HG03378 (cell line): Measurements from ENCODE around the gene DYNLT2B.
A peak's percentile ranks its signal among the peaks of the same experiment; 100 is the strongest.
"Not testable (repeated sequence)": the region's sequence is repeated elsewhere in the genome, so short reads cannot be mapped to it uniquely, and the experiment has no call there.

Source experiments
- ATAC-seq: cut with Tn5 transposase; IDR thresholded peaks from one replicate; pipeline ENCODE4 v1.9.1; 2021; ENCODE audit warnings: mild to moderate bottlenecking, moderate library complexity; ENCODE audit not compliant: unreplicated experiment

The DYNLT2B gene

DNA sequence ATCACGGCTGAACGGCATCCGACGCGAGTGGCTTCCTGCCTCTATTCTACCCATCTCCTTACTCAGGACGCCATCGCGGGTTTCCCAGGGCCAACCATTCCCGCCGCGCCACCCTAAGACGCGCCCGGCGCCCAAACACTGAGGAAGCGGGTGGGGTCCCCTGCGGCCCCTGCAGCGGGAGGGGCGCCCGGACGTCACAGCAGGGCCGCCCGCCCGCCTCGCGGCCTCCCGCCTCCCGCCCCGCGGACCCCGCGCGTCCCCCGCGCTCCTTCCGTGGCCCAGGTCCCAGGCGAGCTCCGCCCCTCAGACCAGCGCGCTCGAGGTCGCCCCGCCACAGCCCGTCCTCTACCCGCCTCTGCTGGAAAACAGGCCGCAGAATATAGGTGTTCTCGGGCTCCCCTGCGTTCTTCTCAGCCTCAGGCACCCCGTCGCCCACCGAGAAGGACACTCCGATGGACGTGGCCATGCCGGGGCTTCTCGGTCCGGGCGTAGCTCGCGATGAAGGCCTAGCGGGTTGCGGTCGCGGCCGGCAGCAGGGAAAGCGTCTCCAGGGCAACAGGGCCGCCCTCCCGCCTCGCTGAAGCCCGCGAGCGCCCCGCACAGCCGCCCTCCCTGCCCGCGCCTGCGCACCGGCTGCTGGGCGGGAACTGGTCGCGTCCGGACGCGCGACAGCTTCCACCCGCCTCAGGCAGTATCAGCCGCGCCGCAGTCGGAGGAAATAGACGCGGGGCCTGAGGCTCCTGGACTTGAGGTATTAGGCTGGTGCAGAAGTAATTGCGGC lies at the start of gene DYNLT2B:
Gene DYNLT2B (minus strand): TSS at position 554 of the 781 bp plus-strand sequence. CDS start 88 bp downstream, at position 466.
- ATAC-seq = peak; percentile 58

DNA sequence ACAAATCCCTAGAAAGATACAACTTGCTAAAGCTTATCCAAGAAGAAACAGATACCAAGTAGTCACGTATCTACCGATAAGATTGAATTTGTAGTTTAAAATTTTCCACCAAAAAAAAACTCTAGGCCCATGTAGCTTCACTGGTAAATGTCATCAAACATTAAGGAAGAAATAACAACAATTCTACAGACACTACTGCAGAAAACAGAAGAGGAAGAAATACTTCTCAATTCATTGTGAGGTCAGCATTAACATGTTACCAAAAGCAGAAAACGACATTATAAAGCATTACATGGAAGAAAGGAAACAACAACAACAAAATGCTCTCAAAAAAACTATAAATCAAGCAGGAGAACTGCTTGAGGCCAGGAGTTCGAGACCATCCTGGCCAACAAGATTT lies 47.7 kb upstream of the DYNLT2B start:
- ATAC-seq = no peak

GRCh38 chr3:196360586-196360985 lies 42.5 kb upstream of the DYNLT2B start:
- ATAC-seq = no peak

- ATAC-seq = not testable (repeated sequence)
Measured at GRCh38 chr3:196358540-196358939, 40.5 kb upstream of the DYNLT2B start.

- no peak for ATAC-seq
Measured at GRCh38 chr3:196357905-196358304, 39.9 kb upstream of the DYNLT2B start.

- no peak for ATAC-seq
Measured at GRCh38 chr3:196356556-196356955, 38.5 kb upstream of the DYNLT2B start.

- ATAC-seq = no peak
Measured at GRCh38 chr3:196355668-196356067, 37.6 kb upstream of the DYNLT2B start.

- no peak for ATAC-seq
Measured at GRCh38 chr3:196354132-196354531, 36.1 kb upstream of the DYNLT2B start.

GRCh38 chr3:196351541-196351940 lies 33.5 kb upstream of the DYNLT2B start:
- no peak for ATAC-seq

DNA sequence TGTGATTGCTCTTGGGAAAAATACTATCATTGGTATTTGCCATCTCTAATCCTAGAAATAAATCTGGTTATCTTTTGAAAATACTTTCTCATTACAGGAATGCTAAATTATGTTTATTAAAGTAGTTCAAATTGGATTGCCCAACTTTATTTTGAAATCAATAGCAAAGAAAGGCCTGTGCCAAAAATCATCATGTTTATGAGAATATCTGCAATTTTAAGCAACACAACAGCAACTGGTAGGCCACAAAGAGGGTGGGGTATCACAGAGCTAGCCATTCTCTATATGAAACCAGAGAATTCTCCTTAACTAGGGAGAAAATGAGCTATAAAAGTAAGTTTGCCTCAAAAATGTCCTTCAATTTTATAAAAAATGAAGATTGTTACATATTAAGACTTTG lies 32.0 kb upstream of the DYNLT2B start:
- ATAC-seq = no peak

- ATAC-seq = no peak
Measured at GRCh38 chr3:196348698-196349097, 30.7 kb upstream of the DYNLT2B start.

- no peak for ATAC-seq
Measured at GRCh38 chr3:196344663-196345062, 26.6 kb upstream of the DYNLT2B start.

- not testable (repeated sequence) for ATAC-seq
Measured at GRCh38 chr3:196343917-196344316, 25.9 kb upstream of the DYNLT2B start.

DNA sequence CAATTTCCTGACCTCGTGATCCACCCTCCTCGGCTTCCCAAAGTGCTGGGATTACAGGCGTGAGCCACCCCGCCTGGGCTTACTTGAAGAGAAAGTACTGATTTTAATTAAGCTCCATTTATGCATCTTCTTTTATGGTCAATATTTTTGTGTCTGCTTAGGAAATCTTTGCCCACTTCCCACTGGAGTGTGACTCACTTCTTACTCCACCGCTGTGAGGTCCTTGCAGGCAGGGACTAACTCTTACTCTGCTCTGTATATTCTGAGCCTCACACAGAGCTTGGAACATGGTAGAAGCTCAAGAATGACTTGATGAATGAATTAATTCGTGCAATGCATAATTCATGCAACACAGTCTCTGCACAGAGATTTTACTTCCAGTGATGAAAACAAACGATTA lies 23.1 kb upstream of the DYNLT2B start:
- ATAC-seq = no peak

DNA sequence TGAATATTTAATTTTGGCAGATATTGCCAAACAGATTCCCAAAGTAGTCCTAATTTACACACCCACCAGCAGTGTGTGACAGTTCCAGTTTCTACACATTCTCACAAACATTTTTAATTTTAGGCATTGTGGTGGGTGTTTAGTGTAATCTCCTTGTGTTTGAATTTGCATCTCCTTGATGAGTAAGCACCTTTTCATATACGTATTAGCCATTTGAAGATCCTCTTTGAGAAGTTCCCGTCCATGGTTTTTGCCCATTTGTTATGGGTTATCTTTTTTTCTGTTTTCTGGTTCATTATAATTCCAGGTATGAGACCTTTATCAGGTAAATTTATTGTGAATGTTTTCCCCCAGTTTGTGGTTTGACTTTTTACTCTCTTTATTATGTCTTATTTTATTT lies 22.4 kb upstream of the DYNLT2B start:
- ATAC-seq = no peak

DNA sequence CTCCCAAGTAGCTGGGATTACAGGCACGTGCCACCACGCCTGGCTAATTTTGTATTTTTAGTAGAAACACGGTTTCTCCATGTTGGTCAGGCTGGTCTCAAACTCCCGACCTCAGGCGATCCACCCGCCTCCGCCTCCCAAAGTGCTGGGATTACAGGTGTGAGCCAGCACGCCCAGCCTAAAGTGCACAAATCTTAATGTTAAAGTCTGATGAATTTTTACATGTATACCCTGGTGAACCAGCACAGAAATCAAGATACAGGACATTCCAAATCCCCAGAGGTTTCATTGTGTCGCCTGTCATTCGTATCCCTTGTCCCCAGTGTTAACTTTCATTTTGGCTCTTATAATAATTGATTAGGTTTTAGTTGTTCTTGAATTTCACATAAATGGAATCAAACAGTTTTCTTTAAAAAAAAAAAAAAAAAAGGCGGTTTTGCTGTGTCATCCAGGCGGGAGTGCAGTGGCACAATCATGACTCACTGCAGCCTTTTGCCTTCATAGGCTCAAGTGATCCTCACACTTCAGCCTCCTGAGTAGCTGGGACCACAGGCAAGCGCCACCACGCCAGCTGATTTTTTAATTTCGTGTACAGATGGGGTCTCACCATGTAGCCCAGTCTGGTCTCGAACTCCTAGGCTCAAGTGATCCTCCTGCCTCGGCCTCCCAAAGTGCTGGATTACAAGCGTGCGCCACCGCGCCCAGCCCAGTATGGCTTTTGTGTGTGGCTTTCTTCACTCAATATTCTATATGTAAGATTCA lies 21.6 kb upstream of the DYNLT2B start:
- ATAC-seq = no peak

GRCh38 chr3:196339044-196339443 lies 21.0 kb upstream of the DYNLT2B start:
- no peak for ATAC-seq

DNA sequence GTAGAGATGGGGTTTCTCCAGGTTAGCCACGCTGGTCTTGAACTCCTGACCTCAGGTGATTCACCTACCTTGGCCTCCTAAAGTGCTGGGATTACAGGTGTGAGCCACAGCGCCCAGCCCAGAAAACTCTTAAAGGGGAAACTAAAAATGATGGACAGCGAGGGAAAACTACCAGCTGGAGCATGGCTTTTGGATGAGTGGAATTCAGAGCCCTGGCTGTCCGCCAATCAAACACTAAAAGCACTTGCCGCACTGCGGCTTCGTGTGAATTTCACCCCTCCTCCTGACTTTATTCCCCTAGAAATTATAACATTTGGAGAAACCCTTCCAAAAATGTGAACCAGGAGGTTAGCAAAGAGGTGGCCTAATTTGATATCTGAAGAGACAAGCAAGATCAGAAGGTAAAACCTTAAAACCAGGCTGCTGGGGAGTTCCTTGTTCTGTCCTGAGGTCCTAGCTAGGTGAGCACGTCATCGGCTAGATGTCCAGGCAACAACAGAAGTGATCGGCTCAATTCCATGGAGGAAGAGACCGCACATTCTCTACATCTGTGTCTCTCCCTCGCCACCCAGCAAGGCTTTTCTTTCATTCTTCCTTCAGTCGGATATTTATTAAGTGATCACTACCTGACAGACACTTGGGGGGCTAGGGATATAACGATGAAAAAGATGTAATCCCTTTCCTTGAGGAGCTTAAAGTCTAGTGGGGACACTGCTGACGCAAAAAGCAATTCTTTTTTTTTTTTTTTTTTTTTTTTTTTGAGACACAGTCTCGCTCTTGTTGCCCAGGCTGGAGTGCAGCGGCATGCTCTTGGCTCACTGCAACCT lies 18.5 kb upstream of the DYNLT2B start:
- ATAC-seq = no peak

DNA sequence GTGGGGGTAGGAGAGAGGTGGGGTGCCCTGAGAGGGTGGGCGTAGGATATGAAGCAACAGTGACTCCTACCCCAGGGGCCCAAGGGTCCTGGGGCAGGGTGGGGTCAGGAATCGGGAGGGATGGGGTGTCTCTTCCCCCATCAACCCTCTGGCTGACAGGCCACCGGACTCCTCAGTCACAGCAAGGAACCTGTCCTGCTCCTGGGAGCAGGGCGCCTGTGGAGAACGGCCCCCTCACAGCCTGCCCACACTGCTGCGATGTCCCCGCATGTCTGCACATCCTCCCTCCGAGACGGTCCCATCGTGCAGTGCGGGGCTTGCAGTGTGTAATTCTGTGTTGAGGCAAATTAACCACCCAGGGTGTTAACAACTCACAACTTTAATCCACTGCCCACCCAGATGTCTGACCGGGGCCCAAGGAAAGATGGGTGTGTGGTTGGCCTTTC lies 17.5 kb upstream of the DYNLT2B start:
- ATAC-seq = no peak

GRCh38 chr3:196334982-196335381 lies 16.9 kb upstream of the DYNLT2B start:
- no peak for ATAC-seq

DNA sequence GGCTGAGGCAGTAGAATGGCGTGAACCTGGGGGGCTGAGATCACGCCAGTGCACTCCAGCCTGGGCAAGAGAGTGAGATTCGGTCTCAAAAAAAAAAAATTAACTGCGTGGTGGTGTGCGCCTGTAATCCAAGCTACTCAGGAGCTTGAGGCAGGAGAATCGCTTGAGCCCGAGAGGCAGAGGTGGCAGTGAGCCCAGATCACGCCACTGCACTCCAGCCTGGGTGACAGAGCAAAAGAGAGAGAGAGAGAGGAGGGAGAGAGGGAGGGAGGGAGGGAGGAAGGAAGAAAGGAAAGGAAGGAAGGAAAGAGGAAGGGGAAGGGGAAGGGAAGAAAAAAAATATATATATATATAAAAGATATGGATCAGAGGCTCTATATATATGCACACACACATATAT lies 14.1 kb upstream of the DYNLT2B start:
- no peak for ATAC-seq
